Activated gamma-delta T cell treated with anti-CD3 and anti-CD28 coated beads, Interleukin-2, amount 50 U/mL, for 16 hours (primary cell): Measurements from ENCODE around the gene SPTLC2.

ENCODE experiments used
- DNase-seq: peaks from one replicate; pipeline ENCODE4 v3.0.0-alpha.2; 2020; ENCODE audit warnings: low read depth

SPTLC2 gene

GRCh38 chr14:77467801-77468200 lies 148.6 kb downstream of the SPTLC2 start:
- no peak for DNase-seq

- DNase-seq, result peak; percentile 26
These were observed 157.2 kb downstream of the SPTLC2 start for GRCh38 chr14:77459072-77459723.

- peak; percentile 5 for DNase-seq
These were observed 158.0 kb downstream of the SPTLC2 start for GRCh38 chr14:77458249-77458950.

- peak; percentile 89 for DNase-seq
These were observed 158.8 kb downstream of the SPTLC2 start, which contains the start of the genes AHSA1 and VIPAS39 for GRCh38 chr14:77457522-77458248. Gene AHSA1, plus strand, starts transcription at chr14:77458093. Its CDS starts 97 bp downstream, at chr14:77458190. Gene VIPAS39, minus strand, starts transcription at chr14:77457601. Its CDS starts 3,499 bp downstream, at chr14:77454102.

- DNase-seq, result no peak
These were observed 159.3 kb downstream of the SPTLC2 start for GRCh38 chr14:77457115-77457521.
